MM.1S (cell line): Measurements from ENCODE around the gene RXRA.

Source experiments
- CTCF ChIP-seq: fragments of 300-600 bp; sonication (generic); IDR thresholded peaks from 2 replicates; pipeline ENCODE4 v1.5.1; 2016; ENCODE audit warnings: antibody characterized with exemption, low read length, mixed read lengths
- EZH2 ChIP-seq: fragments of 300-600 bp; sonication (generic); optimal IDR thresholded peaks from 2 replicates; pipeline ENCODE3; 2017; ENCODE audit warnings: low read depth, mild to moderate bottlenecking, antibody characterized with exemption, low read length, mixed read lengths
- EZH2phosphoT487 ChIP-seq: fragments of 300-600 bp; sonication (generic); IDR thresholded peaks from 2 replicates; pipeline ENCODE4 v1.6.1; 2018; ENCODE audit warnings: antibody characterized with exemption, low read length

GRCh38 chr9:134443174-134444037 lies 117.2 kb downstream of the RXRA start:
- TF ChIP-seq CTCF (peak; percentile 96), EZH2 (no peak), EZH2phosphoT487 (no peak)
